ENCODE data around the gene PLAAT5.

The PLAAT5 gene

DNA sequence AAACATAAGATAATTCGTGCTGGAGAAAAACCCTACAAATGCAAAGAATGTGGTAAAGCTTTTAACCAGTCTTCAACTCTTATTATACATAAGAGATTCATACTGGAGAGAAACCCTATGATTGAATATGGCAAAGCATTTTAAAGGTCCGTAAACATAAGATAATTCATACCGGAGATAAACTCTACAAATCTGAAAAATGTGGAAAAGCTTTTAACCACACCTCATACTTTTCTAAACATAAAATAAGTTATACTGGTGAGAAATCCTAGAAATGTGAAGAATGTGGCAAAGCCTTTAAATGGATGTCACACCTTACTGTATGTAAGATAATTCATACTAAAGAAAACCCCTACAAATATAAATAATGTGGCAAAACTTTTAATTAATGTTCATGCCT, 20.7 kb downstream of the PLAAT5 start:
- no peak overlapping the region for H3K27ac ChIP-seq
- peaks cover 42% of the 10 kb centered on the region for H3K27me3 ChIP-seq (ENCODE audit: insufficient read depth, low read depth, severe bottlenecking)
- DNase-seq = no peak
- no peaks in the 10 kb centered on the region for H3K9me3 ChIP-seq (ENCODE audit: severe bottlenecking)
- H3K36me3 ChIP-seq = no peaks in the 10 kb centered on the region
- no peak overlapping the region for H3K4me3 ChIP-seq (ENCODE audit: low read depth, low read length)
- TF ChIP-seq, protein P1, sequence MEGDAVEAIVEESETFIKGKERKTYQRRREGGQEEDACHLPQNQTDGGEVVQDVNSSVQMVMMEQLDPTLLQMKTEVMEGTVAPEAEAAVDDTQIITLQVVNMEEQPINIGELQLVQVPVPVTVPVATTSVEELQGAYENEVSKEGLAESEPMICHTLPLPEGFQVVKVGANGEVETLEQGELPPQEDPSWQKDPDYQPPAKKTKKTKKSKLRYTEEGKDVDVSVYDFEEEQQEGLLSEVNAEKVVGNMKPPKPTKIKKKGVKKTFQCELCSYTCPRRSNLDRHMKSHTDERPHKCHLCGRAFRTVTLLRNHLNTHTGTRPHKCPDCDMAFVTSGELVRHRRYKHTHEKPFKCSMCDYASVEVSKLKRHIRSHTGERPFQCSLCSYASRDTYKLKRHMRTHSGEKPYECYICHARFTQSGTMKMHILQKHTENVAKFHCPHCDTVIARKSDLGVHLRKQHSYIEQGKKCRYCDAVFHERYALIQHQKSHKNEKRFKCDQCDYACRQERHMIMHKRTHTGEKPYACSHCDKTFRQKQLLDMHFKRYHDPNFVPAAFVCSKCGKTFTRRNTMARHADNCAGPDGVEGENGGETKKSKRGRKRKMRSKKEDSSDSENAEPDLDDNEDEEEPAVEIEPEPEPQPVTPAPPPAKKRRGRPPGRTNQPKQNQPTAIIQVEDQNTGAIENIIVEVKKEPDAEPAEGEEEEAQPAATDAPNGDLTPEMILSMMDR (IDR thresholded peaks at IDR 0.05; ENCODE audit: low read depth, low read length) = no peak

DNA sequence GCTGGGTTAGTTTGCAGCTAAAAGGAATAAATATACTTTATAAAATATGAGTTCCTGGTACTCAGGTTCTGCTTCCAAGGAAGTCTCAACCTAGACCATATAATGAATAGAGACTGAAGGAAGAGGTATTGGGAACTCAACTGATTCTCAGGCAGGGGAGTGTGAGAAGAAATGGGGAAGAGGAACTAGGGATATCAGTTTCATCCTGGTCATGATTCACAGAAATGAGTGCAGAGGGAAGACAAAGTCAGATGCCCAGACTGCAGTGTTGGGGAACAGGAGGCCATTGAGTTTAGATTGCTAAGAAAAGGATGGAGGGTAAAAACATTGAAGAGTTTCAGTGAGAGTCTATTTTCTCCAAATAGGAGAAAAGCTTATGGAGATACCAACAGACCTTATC, 28.8 kb downstream of the PLAAT5 start:
- Histone ChIP-seq H3K4me3 (ENCODE audit: low read depth, low read length) (no peak overlapping the region), H3K27me3 (ENCODE audit: insufficient read depth, low read depth, severe bottlenecking) (peaks cover 69% of the 10 kb centered on the region), H3K36me3 (no peaks in the 10 kb centered on the region), H3K9me3 (ENCODE audit: severe bottlenecking) (no peaks in the 10 kb centered on the region), H3K27ac (no peak overlapping the region)
- DNase-seq = no peak
- TF ChIP-seq, protein P1 (IDR thresholded peaks at IDR 0.05; ENCODE audit: low read depth, low read length) = no peak

DNA sequence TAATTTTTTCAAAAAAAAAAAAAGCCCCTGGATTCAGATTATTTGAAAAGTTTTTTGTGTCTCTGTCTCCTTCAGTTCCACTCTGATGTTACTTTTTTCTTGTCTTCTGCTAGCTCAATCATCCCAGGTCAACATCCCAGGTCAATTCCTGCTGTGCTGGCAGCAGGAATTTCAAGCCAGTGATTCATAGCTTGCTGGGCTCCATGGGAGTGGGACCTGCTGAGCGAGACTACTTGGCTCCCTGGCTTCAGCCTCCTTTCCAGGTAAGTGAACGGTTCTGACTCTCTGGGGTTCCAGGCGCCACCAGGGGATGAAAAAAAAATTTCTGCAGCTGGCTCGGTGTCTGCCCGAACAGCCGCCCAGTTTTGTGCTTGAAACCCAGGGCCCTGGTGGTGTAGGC, 31.4 kb downstream of the PLAAT5 start:
- no peak for DNase-seq
- H3K4me3 ChIP-seq (ENCODE audit: low read depth, low read length) = no peak overlapping the region
- H3K27ac ChIP-seq = no peak overlapping the region
- H3K9me3 ChIP-seq (ENCODE audit: severe bottlenecking) = no peaks in the 10 kb centered on the region
- H3K27me3 ChIP-seq (ENCODE audit: insufficient read depth, low read depth, severe bottlenecking) = peaks cover 43% of the 10 kb centered on the region
- TF ChIP-seq, protein P1 (IDR thresholded peaks at IDR 0.05; ENCODE audit: low read depth, low read length) = no peak
- no peaks in the 10 kb centered on the region for H3K36me3 ChIP-seq

DNA sequence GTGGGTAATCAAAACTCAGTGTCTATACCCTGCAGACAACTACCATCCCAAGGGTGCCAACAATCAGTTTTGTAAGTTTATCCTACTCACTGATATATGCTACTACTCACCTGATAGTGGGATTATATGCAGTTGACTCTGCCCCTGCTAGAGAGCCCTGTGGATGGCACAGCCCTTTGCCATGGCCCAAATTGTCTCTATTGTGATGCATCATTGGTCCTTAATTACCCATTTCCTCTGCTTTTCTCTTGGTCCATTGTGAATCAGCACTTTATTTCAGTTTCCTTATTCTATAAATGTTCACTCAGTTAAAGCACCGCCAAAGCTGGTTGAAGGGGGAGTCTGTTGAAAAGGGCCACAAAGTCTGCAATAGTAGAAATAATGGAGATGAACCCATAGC, 42.3 kb downstream of the PLAAT5 start:
- no peak for DNase-seq
- TF ChIP-seq, protein P1 (IDR thresholded peaks at IDR 0.05; ENCODE audit: low read depth, low read length) = no peak
- no peaks in the 10 kb centered on the region for H3K36me3 ChIP-seq
- H3K9me3 ChIP-seq (ENCODE audit: severe bottlenecking) = no peaks in the 10 kb centered on the region
- peaks cover 55% of the 10 kb centered on the region for H3K27me3 ChIP-seq (ENCODE audit: insufficient read depth, low read depth, severe bottlenecking)
- no peak overlapping the region for H3K27ac ChIP-seq
- no peak overlapping the region for H3K4me3 ChIP-seq (ENCODE audit: low read depth, low read length)

DNA sequence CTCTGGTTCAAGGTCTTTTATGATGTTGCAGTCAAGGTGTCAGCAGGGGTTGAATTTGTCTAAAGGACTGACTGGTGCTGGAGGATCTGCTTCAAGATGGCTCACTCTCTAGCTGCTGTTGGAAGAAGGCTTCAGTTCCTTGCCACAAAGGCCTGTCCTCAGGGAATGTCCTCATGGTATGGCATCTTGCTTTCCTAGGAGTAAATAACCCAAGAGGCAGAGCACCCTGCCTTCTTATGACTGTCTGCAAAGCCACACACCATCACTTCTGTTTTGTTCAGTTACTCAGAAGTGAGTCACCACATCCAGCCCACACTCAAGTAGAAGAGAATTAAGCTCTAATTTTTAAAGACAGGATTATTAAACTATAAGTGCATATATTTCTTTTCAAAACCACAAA, 45.2 kb downstream of the PLAAT5 start:
- DNase-seq = no peak
- no peaks in the 10 kb centered on the region for H3K9me3 ChIP-seq (ENCODE audit: severe bottlenecking)
- H3K36me3 ChIP-seq = no peaks in the 10 kb centered on the region
- peaks cover 50% of the 10 kb centered on the region for H3K27me3 ChIP-seq (ENCODE audit: insufficient read depth, low read depth, severe bottlenecking)
- no peak overlapping the region for H3K27ac ChIP-seq
- H3K4me3 ChIP-seq (ENCODE audit: low read depth, low read length) = no peak overlapping the region
- TF ChIP-seq, protein P1 (IDR thresholded peaks at IDR 0.05; ENCODE audit: low read depth, low read length) = no peak

DNA sequence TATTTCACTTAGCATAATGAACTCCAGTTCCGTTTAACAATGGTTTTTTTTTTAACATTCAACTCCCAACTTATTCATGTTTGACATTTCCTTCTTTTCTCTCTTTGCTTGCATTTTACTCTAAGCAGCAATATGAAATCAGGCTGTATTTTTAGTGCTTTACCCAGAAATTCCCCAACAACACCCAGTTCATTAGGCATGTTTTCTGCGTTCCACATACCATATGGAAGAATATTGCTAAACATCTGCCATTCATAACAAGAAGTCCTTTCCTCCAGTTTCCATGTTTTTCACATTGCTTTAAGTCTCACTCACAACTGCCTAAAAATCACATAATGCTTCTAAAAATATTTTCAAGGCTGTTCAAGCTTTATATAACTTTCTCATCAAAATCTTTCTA, 45.8 kb downstream of the PLAAT5 start:
- H3K9me3 ChIP-seq (ENCODE audit: severe bottlenecking) = no peaks in the 10 kb centered on the region
- TF ChIP-seq, protein P1 (IDR thresholded peaks at IDR 0.05; ENCODE audit: low read depth, low read length) = no peak
- peaks cover 44% of the 10 kb centered on the region for H3K27me3 ChIP-seq (ENCODE audit: insufficient read depth, low read depth, severe bottlenecking)
- no peak overlapping the region for H3K27ac ChIP-seq
- DNase-seq = no peak
- H3K36me3 ChIP-seq = no peaks in the 10 kb centered on the region
- no peak overlapping the region for H3K4me3 ChIP-seq (ENCODE audit: low read depth, low read length)

All from WERI-Rb-1 (cell line).